Loucy (cell line): Measurements from ENCODE around the gene FKBP4.

Source experiments
- CTCF ChIP-seq: fragments of 200-600 bp; sonication (generic); conservative IDR thresholded peaks from 2 replicates; pipeline ENCODE4 v1.5.1; 2014; ENCODE audit warnings: mild to moderate bottlenecking, antibody characterized with exemption, low read length
- EZH2phosphoT487 ChIP-seq: fragments of 200-600 bp; IDR thresholded peaks from 2 replicates; pipeline ENCODE4 v1.6.1; 2018; ENCODE audit warnings: antibody characterized with exemption, mild to moderate bottlenecking, moderate library complexity, borderline replicate concordance

DNA sequence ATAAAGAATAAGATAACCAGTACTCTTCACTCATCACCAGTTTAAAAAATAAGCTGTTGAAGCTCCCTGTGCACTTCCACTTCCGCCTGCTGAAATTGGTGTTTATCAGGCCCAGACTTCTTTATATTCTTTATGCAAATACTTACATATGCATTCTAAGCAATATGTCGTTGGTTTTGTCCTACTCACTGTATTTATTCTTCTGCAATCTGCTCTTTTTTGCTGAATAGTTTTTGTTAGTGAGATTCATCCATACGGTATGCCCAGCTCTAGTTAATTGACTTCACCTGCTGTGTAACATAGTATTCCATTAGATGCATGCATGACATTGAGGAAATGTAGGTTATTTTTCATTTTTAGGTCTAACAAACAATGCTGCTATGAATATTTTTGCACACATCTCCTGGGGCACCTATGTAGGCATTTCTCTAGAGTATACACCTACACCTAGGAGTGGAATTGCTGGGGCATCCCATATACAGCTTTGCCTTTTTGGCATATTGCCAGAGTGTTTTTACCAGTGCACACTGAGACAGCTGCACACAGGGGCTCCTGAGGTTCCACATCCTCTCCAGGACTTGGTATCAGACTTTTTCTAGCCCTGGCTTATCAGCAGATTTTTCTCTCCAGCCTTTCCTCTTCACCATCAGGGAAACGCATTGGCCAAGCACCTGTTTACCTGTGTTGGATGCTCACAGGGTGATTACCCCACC lies 41.1 kb downstream of the FKBP4 start:
- TF ChIP-seq CTCF (no peak), EZH2phosphoT487 (no peak)
